ENCODE results near the gene PRDX4. TPM values are rescaled to one million over a fixed set of nuclear protein-coding genes. Genes with fewer than 3 reads are reported as not detected.
"Not testable (repeated sequence)": the region's sequence is repeated elsewhere in the genome, so short reads cannot be mapped to it uniquely, and the experiment has no call there.

PRDX4 gene
- total and polyA plus RNA-seq, 2 experiments from 2014 or later, result 353 to 402 TPM

DNA sequence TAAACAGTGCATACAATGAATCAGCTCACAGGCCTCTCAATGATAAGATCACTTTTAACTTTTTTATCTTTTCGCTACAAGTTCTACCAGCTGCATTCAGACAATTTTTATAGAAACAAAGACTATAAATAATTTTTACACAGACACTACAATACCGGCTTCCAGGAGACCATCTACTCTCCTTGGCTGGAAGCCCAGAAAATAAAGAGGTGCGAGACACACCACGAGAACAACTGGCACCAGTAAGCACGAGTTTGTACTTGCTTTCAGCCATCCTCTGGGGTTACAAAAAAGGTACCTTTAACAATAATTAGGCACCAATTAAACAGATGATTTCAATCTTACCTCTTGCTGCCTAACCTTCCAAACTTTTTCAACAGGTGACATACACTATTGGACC, 11.2 kb upstream of the PRDX4 start:
- Histone ChIP-seq H3K27me3 (no peaks in the 10 kb centered on the region), H3K4me3 (no peak overlapping the region), H3K9me3 (ENCODE audit: low read depth) (no peaks in the 10 kb centered on the region), H3K36me3 (no peaks in the 10 kb centered on the region), H3K4me1 (ENCODE audit: low read depth) (no peaks in the 10 kb centered on the region), H3K27ac (no peak overlapping the region)
- no peak for DNase-seq (ENCODE audit: low read depth in 1 of 2, low spot score in 1 of 2)
- TF ChIP-seq, protein P1, sequence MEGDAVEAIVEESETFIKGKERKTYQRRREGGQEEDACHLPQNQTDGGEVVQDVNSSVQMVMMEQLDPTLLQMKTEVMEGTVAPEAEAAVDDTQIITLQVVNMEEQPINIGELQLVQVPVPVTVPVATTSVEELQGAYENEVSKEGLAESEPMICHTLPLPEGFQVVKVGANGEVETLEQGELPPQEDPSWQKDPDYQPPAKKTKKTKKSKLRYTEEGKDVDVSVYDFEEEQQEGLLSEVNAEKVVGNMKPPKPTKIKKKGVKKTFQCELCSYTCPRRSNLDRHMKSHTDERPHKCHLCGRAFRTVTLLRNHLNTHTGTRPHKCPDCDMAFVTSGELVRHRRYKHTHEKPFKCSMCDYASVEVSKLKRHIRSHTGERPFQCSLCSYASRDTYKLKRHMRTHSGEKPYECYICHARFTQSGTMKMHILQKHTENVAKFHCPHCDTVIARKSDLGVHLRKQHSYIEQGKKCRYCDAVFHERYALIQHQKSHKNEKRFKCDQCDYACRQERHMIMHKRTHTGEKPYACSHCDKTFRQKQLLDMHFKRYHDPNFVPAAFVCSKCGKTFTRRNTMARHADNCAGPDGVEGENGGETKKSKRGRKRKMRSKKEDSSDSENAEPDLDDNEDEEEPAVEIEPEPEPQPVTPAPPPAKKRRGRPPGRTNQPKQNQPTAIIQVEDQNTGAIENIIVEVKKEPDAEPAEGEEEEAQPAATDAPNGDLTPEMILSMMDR (IDR thresholded peaks at IDR 0.05; ENCODE audit: low read depth, low read length), result no peak

DNA sequence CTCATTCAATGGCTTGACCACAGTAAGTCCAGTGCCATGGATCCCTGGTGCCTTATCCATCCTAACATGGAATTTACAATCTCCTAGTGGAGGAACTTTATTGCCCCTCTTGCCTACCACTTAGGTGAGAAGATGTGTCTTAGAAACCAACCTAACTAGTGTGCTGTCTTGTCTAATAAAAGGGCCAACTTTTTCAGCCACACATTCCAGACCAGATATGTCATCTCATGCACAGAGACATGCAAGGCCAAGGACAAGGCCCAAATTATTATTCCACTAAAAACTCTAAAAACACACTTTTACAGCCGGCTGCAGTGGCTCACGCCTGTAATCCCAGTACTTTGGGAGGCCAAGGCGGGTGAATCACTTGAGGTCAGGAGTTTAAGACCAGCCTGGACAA, 10.6 kb upstream of the PRDX4 start:
- no peak overlapping the region for H3K27ac ChIP-seq
- TF ChIP-seq, protein P1 (IDR thresholded peaks at IDR 0.05; ENCODE audit: low read depth, low read length), result no peak
- no peak for DNase-seq (ENCODE audit: low read depth in 1 of 2, low spot score in 1 of 2)

DNA sequence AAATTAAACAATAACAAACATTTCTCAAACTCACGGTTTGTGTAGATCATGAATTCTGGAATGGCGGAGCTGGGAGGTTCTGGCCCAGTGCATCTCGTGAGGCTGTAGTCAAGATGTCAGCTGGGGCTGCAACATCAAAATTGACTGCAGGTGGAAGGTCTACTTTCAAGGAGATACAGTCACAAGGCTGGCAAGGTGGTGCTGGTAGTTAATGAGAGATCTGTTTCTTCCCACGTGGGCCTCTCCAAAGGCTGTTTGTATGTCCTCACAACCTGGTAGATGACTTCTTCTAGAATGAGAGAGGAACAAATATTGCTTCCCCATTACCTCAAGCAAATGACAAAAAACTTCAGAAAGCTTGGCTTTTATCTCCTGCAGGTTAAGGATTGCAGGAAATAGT, 8.0 kb upstream of the PRDX4 start:
- no peaks in the 10 kb centered on the region for H3K9me3 ChIP-seq (ENCODE audit: low read depth)
- no peak for DNase-seq (ENCODE audit: low read depth in 1 of 2, low spot score in 1 of 2)
- H3K27ac ChIP-seq, result no peak overlapping the region
- no peaks in the 10 kb centered on the region for H3K36me3 ChIP-seq
- no peaks in the 10 kb centered on the region for H3K27me3 ChIP-seq
- TF ChIP-seq, protein P1 (IDR thresholded peaks at IDR 0.05; ENCODE audit: low read depth, low read length), result no peak
- H3K4me3 ChIP-seq, result no peak overlapping the region
- no peaks in the 10 kb centered on the region for H3K4me1 ChIP-seq (ENCODE audit: low read depth)

More for the DNA sequence above, 10.6 kb upstream of the PRDX4 start:
- no peaks in the 10 kb centered on the region for H3K4me1 ChIP-seq (ENCODE audit: low read depth)
- no peaks in the 10 kb centered on the region for H3K36me3 ChIP-seq
- H3K4me3 ChIP-seq, result no peak overlapping the region
- H3K27me3 ChIP-seq, result no peaks in the 10 kb centered on the region
- H3K9me3 ChIP-seq (ENCODE audit: low read depth), result no peaks in the 10 kb centered on the region

DNA sequence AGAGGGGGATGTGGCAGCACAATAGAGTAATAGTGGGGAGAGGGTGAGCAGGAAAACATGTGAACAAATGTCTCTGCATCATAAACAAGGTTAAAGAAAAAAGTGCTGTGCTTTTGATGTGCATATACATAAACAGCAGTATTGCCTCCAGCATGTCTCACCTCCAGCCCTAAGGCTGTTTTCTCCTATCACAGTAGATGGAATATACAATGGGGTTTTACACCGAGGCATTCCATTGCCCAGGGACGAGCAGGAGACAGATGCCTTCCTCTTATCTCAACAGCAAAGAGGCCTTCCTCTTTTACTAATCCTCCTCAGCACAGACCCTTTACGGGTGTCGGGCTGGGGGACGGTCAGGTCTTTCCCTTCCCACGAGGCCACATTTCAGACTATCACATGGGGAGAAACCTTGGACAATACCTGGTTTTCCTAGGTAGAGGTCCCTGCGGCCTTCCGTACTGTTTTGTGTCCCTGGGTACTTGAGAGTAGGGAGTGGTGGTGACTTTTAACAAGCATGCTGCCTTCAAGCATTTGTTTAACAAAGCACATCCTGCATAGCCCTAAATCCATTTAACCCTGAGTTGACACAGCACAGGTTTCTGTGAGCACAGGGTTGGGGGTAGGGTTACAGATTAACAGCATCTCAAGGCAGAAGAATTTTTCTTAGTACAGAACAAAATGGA, 7.1 kb upstream of the PRDX4 start:
- not testable (repeated sequence) for DNase-seq (ENCODE audit: low read depth in 1 of 2, low spot score in 1 of 2); H3K27me3 ChIP-seq; H3K4me1 ChIP-seq (ENCODE audit: low read depth); H3K36me3 ChIP-seq; H3K4me3 ChIP-seq; H3K27ac ChIP-seq; H3K9me3 ChIP-seq (ENCODE audit: low read depth)

DNA sequence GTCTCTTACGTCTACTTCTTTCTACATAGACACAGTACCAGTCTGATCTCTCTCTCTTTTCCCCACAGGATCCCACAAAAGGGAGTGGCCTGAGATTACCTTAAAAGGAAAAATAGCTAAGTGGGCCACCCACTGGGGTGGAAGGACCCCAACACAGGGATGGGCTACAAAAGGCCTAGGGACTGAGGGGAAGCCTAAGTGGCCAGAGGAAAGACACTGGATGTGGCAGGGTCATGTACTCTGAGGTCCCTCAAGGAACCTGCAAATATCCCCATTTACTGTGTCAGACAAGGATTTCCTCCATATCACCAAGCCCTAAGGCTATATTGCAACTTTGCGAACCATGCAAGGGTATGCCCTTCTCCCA, 6.5 kb upstream of the PRDX4 start:
- no peaks in the 10 kb centered on the region for H3K9me3 ChIP-seq (ENCODE audit: low read depth)
- no peak overlapping the region for H3K27ac ChIP-seq
- no peak overlapping the region for H3K4me3 ChIP-seq
- no peak for DNase-seq (ENCODE audit: low read depth in 1 of 2, low spot score in 1 of 2)
- H3K27me3 ChIP-seq, result no peaks in the 10 kb centered on the region
- H3K4me1 ChIP-seq (ENCODE audit: low read depth), result no peaks in the 10 kb centered on the region
- H3K36me3 ChIP-seq, result no peaks in the 10 kb centered on the region
- TF ChIP-seq, protein P1 (IDR thresholded peaks at IDR 0.05; ENCODE audit: low read depth, low read length), result no peak

DNA sequence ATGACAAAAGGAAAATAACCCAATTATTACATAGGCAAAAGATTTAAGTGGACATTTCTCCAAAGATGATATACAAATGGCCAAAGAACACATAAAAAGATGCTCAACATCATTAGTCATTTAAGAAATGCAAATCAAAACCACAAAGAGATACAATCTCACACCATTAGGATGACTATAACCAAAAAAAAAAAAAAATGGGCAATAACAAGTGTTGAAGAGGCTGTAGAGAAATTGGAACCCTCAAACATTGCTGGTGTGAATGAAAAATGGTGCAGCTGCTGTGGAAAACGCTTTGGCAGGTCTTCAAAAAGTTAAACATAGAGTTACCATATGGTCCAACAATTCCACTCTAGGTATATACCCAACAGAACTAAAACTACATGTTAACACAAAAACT, 5.6 kb upstream of the PRDX4 start:
- TF ChIP-seq, protein P1 (IDR thresholded peaks at IDR 0.05; ENCODE audit: low read depth, low read length), result no peak
- DNase-seq (ENCODE audit: low read depth in 1 of 2, low spot score in 1 of 2), result no peak
- Histone ChIP-seq H3K9me3 (ENCODE audit: low read depth) (no peaks in the 10 kb centered on the region), H3K27me3 (no peaks in the 10 kb centered on the region), H3K36me3 (no peaks in the 10 kb centered on the region), H3K4me3 (no peak overlapping the region), H3K27ac (no peak overlapping the region), H3K4me1 (ENCODE audit: low read depth) (peaks cover 1% of the 10 kb centered on the region)
